Caco-2 (cell line): ENCODE results near the gene CTTNBP2. TPM values are rescaled to one million over a fixed set of nuclear protein-coding genes. Genes with fewer than 3 reads are reported as not detected.

ENCODE experiments used
- BruUV-seq: library from RNA; stranded (reverse); fragments of 400-500 nt; replicated peaks from 2 replicates; lab custom pipeline; 2021; lab: Mats Ljungman, UMichigan
- CTCF ChIA-PET: fragments of 300-600 bp; sonication (Branson Sonifier 250); formaldehyde crosslinking; loops from one replicate; lab custom pipeline; 2022; ENCODE audit warnings: antibody characterized with exemption; lab: Charles Lee
- POLR2A ChIA-PET: fragments of 300-600 bp; sonication (Branson Sonifier 250); formaldehyde crosslinking; loops from one replicate; lab custom pipeline; 2022; ENCODE audit warnings: antibody characterized with exemption; lab: Charles Lee
- DNase-seq, 2 experiments: peaks; one replicate each; pipeline versions ENCODE4 v3.0.0 to v3.0.0-alpha.2; 2020 to 2022
- H3K27me3 ChIP-seq: replicated peaks from 2 replicates; pipeline ENCODE4 v1.6.0; 2011; ENCODE audit warnings: low read length; ENCODE audit not compliant: control insufficient read depth, insufficient read depth
- H3K36me3 ChIP-seq: 2 replicates; pipeline ENCODE4 v1.5.1; 2011; ENCODE audit warnings: low read length; ENCODE audit not compliant: control insufficient read depth, insufficient read depth
- H3K4me1 ChIP-seq: fragments of 250-450 bp; sonication (Bioruptor Pico); 2 replicates; pipeline ENCODE4 v1.5.1; 2020; ENCODE audit warnings: mild to moderate bottlenecking
- H3K4me3 ChIP-seq: 2 replicates; pipeline ENCODE4 v1.5.1; 2011; ENCODE audit warnings: low read depth, mild to moderate bottlenecking, control low read depth, low read length
- H3K9me3 ChIP-seq: fragments of 250-450 bp; sonication (Bioruptor Pico); 2 replicates; pipeline ENCODE4 v1.5.1; 2020; ENCODE audit warnings: mild to moderate bottlenecking, moderate library complexity
- H3K27ac Mint-ChIP-seq: one replicate; pipeline ENCODE4 v1.8.0; 2022; ENCODE audit warnings: mixed read lengths; ENCODE audit not compliant: unreplicated experiment
- H3K27me3 Mint-ChIP-seq: one replicate; pipeline ENCODE4 v1.8.0; 2022; ENCODE audit warnings: mixed read lengths; ENCODE audit not compliant: insufficient read depth, unreplicated experiment
- H3K36me3 Mint-ChIP-seq: one replicate; pipeline ENCODE4 v1.8.0; 2022; ENCODE audit warnings: mild to moderate bottlenecking, mixed read lengths; ENCODE audit not compliant: insufficient read depth, unreplicated experiment
- H3K4me1 Mint-ChIP-seq: one replicate; pipeline ENCODE4 v1.8.0; 2022; ENCODE audit warnings: low read depth, mixed read lengths; ENCODE audit not compliant: unreplicated experiment
- H3K4me3 Mint-ChIP-seq: one replicate; pipeline ENCODE4 v1.8.0; 2022; ENCODE audit warnings: mild to moderate bottlenecking, moderate library complexity, mixed read lengths; ENCODE audit not compliant: unreplicated experiment
- H3K9me3 Mint-ChIP-seq: one replicate; pipeline ENCODE4 v1.8.0; 2022; ENCODE audit warnings: mixed read lengths; ENCODE audit not compliant: unreplicated experiment
- intact Hi-C: fragments of 100-400 bp; cut with micrococcal nuclease; formaldehyde crosslinking; loops from one replicate; pipeline ENCODE4 v1.10.0; 2022; ENCODE audit not compliant: unreplicated experiment
- total RNA-seq: library from RNA; stranded (reverse); gene quantifications from 2 replicates; pipeline ENCODE4 v1.2.3, GENCODE V29; 2022
- TF ChIP-seq, protein P1 (sequence below), 2 experiments: fragments of 200-600 bp in 1 of 2; IDR thresholded peaks; 1 replicate in 1 of 2; 2 replicates in 1 of 2; pipeline versions ENCODE4 v1.5.1 to v1.8.0; 2011 to 2022; ENCODE audit warnings: antibody characterized with exemption in 1 of 2, control low read depth in 1 of 2, inconsistent platforms in 1 of 2, low read depth in 1 of 2, low read length in 1 of 2, mild to moderate bottlenecking in 1 of 2, moderate library complexity in 1 of 2; ENCODE audit not compliant: insufficient read depth in 1 of 2, severe bottlenecking in 1 of 2, unreplicated experiment in 1 of 2

The CTTNBP2 gene
- total RNA-seq, 1 experiment from 2014 or later = 3.2 TPM

DNA sequence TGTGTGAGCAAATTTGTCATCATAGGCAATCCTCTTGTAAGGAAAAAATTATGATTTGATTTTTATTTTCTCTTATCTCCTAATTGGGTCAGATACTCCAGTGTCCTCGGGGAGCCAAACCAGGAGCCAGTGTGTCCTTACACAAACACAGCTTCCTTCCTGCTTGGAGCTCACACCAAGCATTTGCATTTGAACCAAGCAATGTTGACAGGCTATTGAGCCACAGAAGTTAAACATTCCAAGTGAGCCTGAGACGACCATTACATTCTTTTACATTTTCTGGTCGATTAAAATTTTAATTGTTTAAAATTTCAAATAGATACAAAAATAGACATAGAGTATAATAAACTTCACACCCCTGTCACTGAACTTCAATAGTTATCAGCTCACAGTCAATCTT lies 198.6 kb downstream of the CTTNBP2 start:
- peaks cover 57% of the 10 kb centered on the region for H3K4me1 Mint-ChIP-seq
- H3K36me3 Mint-ChIP-seq = peaks cover 35% of the 10 kb centered on the region
- ChIA-PET CTCF (interaction anchor here (0.7 kb wide), 1 partner anchor 9 kb away, joined by 3 read pairs; no protein-coding TSS in a partner anchor), POLR2A (interaction anchor here (0.5 to 0.8 kb wide), 3 partner anchors 11 to 197 kb away, joined by 3 to 9 read pairs (median 4); no protein-coding TSS in a partner anchor)
- TF ChIP-seq, protein P1, sequence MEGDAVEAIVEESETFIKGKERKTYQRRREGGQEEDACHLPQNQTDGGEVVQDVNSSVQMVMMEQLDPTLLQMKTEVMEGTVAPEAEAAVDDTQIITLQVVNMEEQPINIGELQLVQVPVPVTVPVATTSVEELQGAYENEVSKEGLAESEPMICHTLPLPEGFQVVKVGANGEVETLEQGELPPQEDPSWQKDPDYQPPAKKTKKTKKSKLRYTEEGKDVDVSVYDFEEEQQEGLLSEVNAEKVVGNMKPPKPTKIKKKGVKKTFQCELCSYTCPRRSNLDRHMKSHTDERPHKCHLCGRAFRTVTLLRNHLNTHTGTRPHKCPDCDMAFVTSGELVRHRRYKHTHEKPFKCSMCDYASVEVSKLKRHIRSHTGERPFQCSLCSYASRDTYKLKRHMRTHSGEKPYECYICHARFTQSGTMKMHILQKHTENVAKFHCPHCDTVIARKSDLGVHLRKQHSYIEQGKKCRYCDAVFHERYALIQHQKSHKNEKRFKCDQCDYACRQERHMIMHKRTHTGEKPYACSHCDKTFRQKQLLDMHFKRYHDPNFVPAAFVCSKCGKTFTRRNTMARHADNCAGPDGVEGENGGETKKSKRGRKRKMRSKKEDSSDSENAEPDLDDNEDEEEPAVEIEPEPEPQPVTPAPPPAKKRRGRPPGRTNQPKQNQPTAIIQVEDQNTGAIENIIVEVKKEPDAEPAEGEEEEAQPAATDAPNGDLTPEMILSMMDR (IDR thresholded peaks at IDR 0.05; ENCODE audit: insufficient read depth in 1 of 2, low read depth in 1 of 2, low read length in 1 of 2, severe bottlenecking in 1 of 2, unreplicated experiment in 1 of 2) = no peak
- no peaks in the 10 kb centered on the region for H3K27me3 ChIP-seq
- no peak overlapping the region for H3K4me3 ChIP-seq
- no peaks in the 10 kb centered on the region for H3K9me3 Mint-ChIP-seq
- no peaks in the 10 kb centered on the region for H3K9me3 ChIP-seq
- H3K4me1 ChIP-seq = peaks cover 60% of the 10 kb centered on the region
- peak overlapping the region; percentile 3 for H3K4me3 Mint-ChIP-seq
- intact Hi-C loops = loop anchor here (1.0 to 5.0 kb wide), 3 partner anchors 9 to 272 kb away; no protein-coding TSS in a partner anchor
- no TSS peak for BruUV-seq
- H3K36me3 ChIP-seq = no peaks in the 10 kb centered on the region
- peak overlapping the region; percentile 30 for H3K27ac Mint-ChIP-seq
- H3K27me3 Mint-ChIP-seq = no peaks in the 10 kb centered on the region
- DNase-seq = peak in 1 of 2 experiments; percentile 25

DNA sequence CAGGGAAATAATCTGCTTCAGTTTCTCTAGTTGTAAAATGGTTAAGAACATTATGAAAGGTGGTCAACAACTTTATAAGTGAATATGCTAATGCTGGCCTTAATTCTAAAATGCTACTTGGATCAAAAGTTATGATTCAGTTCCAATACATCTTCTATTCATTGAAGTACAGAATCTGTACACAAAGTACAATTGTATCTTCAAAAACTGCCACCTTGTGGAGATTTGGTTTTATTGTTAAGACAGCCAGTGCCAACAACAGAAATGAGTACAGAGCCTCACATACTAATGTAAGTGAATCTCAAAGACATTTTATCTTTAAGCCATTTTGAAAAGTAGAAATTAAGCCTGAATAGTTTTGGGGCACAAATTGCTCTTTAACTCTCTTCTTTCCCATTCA lies 199.4 kb downstream of the CTTNBP2 start:
- H3K4me1 Mint-ChIP-seq = peaks cover 59% of the 10 kb centered on the region
- intact Hi-C loops = loop anchor here (1.0 to 5.0 kb wide), 5 partner anchors 9 to 272 kb away; partner anchors contain the start of gene CFTR
- Histone ChIP-seq H3K9me3 (no peaks in the 10 kb centered on the region), H3K4me3 (no peak overlapping the region), H3K36me3 (no peaks in the 10 kb centered on the region), H3K27me3 (no peaks in the 10 kb centered on the region), H3K4me1 (peaks cover 60% of the 10 kb centered on the region)
- peak overlapping the region; percentile 65 for H3K4me3 Mint-ChIP-seq
- peak overlapping the region; percentile 87 for H3K27ac Mint-ChIP-seq
- TF ChIP-seq, protein P1 (IDR thresholded peaks at IDR 0.05; ENCODE audit: insufficient read depth in 1 of 2, low read depth in 1 of 2, low read length in 1 of 2, severe bottlenecking in 1 of 2, unreplicated experiment in 1 of 2) = peak; percentile 22 to 46
- H3K27me3 Mint-ChIP-seq = no peaks in the 10 kb centered on the region
- H3K9me3 Mint-ChIP-seq = no peaks in the 10 kb centered on the region
- CTCF ChIA-PET = interaction anchor here (1.3 to 1.8 kb wide), 2 partner anchors 42 to 85 kb away, joined by 3 to 11 read pairs; no protein-coding TSS in a partner anchor
- DNase-seq = peak in 1 of 2 experiments; percentile 39
- H3K36me3 Mint-ChIP-seq = peaks cover 42% of the 10 kb centered on the region
- POLR2A ChIA-PET = interaction anchor here (1.3 kb wide), 1 partner anchor 15 kb away, joined by 4 read pairs; no protein-coding TSS in a partner anchor
- BruUV-seq = no TSS peak

DNA sequence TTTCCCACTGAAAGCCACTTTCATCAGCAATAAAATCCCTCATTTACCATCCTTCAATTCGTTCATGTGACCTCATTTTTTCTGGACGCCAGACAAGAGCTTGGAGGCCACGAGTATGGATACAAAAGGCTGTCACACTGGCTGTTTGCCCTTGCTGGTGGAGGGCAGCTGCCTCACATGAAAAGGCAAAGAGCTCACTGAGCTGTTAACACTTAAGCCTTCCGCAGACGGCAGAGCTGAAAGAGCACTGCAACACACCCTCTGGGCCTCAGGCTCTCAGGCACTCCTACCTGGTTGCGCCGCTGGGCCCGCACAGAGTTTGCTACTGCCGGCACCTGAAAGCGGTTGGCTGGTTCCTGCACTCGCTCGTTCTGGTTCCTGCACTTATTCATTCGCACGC lies 199.9 kb downstream of the CTTNBP2 start:
- peaks cover 59% of the 10 kb centered on the region for H3K4me1 Mint-ChIP-seq
- ChIA-PET CTCF (interaction anchor here (1.3 to 1.8 kb wide), 2 partner anchors 42 to 85 kb away, joined by 3 to 11 read pairs; no protein-coding TSS in a partner anchor), POLR2A (interaction anchor here (1.3 kb wide), 1 partner anchor 15 kb away, joined by 4 read pairs; no protein-coding TSS in a partner anchor)
- no peaks in the 10 kb centered on the region for H3K27me3 Mint-ChIP-seq
- peak overlapping the region; percentile 87 for H3K27ac Mint-ChIP-seq
- intact Hi-C loops = loop anchor here (2.0 to 5.0 kb wide), 3 partner anchors 15 to 271 kb away; partner anchors contain the start of gene CFTR
- BruUV-seq = TSS peak; percentile 53
- TF ChIP-seq, protein P1 (IDR thresholded peaks at IDR 0.05; ENCODE audit: insufficient read depth in 1 of 2, low read depth in 1 of 2, low read length in 1 of 2, severe bottlenecking in 1 of 2, unreplicated experiment in 1 of 2) = no peak
- no peaks in the 10 kb centered on the region for H3K9me3 Mint-ChIP-seq
- Histone ChIP-seq H3K4me1 (peaks cover 60% of the 10 kb centered on the region), H3K36me3 (no peaks in the 10 kb centered on the region), H3K9me3 (no peaks in the 10 kb centered on the region), H3K27me3 (no peaks in the 10 kb centered on the region), H3K4me3 (no peak overlapping the region)
- peak; percentile 51 to 58 for DNase-seq
- peak overlapping the region; percentile 65 for H3K4me3 Mint-ChIP-seq
- peaks cover 47% of the 10 kb centered on the region for H3K36me3 Mint-ChIP-seq
